Liver (tissue), 3 donors: ENCODE data around the gene EXOSC3.
A peak's percentile ranks its signal among the peaks of the same experiment; 100 is the strongest.

Source experiments
- ATF3 ChIP-seq: IDR thresholded peaks from 2 replicates; pipeline ENCODE4 v1.6.1; 2016; ENCODE audit warnings: antibody characterized with exemption
- CTCF ChIP-seq: fragments of 150-350 bp; IDR thresholded peaks from 2 replicates; pipeline ENCODE4 v1.5.1; 2017; ENCODE audit warnings: improper control_type of control experiment, low read depth, low read length; ENCODE audit not compliant: missing input control
- FOXA1 ChIP-seq: IDR thresholded peaks from 2 replicates; pipeline ENCODE4 v1.6.1; 2016; ENCODE audit warnings: antibody characterized with exemption
- GABPA ChIP-seq, 2 donors: IDR thresholded peaks in 1 of 2; conservative IDR thresholded peaks in 1 of 2; 2 replicates each; pipeline ENCODE4 v1.6.1; 2016; ENCODE audit warnings: antibody characterized with exemption in 2 of 2, mild to moderate bottlenecking in 1 of 2, moderate library complexity in 1 of 2
- JUND ChIP-seq, 2 donors: IDR thresholded peaks; 2 replicates each; pipeline ENCODE4 v1.6.1; 2016; ENCODE audit warnings: antibody characterized with exemption in 2 of 2
- MAX ChIP-seq: IDR thresholded peaks from 2 replicates; pipeline ENCODE4 v1.6.1; 2016; ENCODE audit warnings: antibody characterized with exemption
- RAD21 ChIP-seq, 2 donors: IDR thresholded peaks; 2 replicates each; pipeline ENCODE4 v1.6.1; 2016; ENCODE audit warnings: antibody characterized with exemption in 2 of 2, mild to moderate bottlenecking in 2 of 2
- REST ChIP-seq: IDR thresholded peaks from 2 replicates; pipeline ENCODE4 v1.6.1; 2016; ENCODE audit warnings: antibody characterized with exemption, mild to moderate bottlenecking
- RXRA ChIP-seq, 2 donors: IDR thresholded peaks; 2 replicates each; pipeline ENCODE4 v1.6.1; 2017 to 2018; ENCODE audit warnings: antibody characterized with exemption in 2 of 2, mild to moderate bottlenecking in 1 of 2
- SP1 ChIP-seq: IDR thresholded peaks from 2 replicates; pipeline ENCODE4 v1.6.1; 2018; ENCODE audit warnings: antibody characterized with exemption, mild to moderate bottlenecking
- TAF1 ChIP-seq: conservative IDR thresholded peaks from 2 replicates; pipeline ENCODE4 v1.6.1; 2016; ENCODE audit warnings: antibody characterized with exemption, mild to moderate bottlenecking
- YY1 ChIP-seq: IDR thresholded peaks from 2 replicates; pipeline ENCODE4 v1.6.1; 2016; ENCODE audit warnings: antibody characterized with exemption, mild to moderate bottlenecking
- ZBTB33 ChIP-seq: IDR thresholded peaks from 2 replicates; pipeline ENCODE4 v1.6.1; 2016; ENCODE audit warnings: antibody characterized with exemption
- donor health status: healthy.
- donor health status: healthy.

GRCh38 chr9:37784616-37785483 lies at the start of gene EXOSC3:
- TF ChIP-seq SP1 (no peak), CTCF (no peak), MAX (peak; percentile 85), YY1 (peak; percentile 95), ZBTB33 (no peak), JUND (IDR thresholded peaks at IDR 0.05) (no peak), REST (peak; percentile 96), FOXA1 (no peak), ATF3 (no peak), GABPA (IDR thresholded peaks at IDR 0.05 in 1 of 2, conservative IDR thresholded peaks at IDR 0.05 in 1 of 2) (peak; percentile 98 to 100), TAF1 (peak; percentile 45), RAD21 (IDR thresholded peaks at IDR 0.05) (peak; percentile 27 to 37), RXRA (IDR thresholded peaks at IDR 0.05) (peak; percentile 33 to 34)
